NCI-H82 treated with DMSO at 0.1 percent for 48 hours (cell line): ENCODE measurements around the gene MIEF1.

Experiments used
- DNase-seq: peaks from one replicate; lab custom pipeline; 2025; ENCODE audit not compliant: unreplicated experiment; lab: John Stamatoyannopoulos, UW

Gene MIEF1

GRCh38 chr22:39556970-39557841 lies 55.1 kb downstream of the MIEF1 start:
- DNase-seq: no peak

GRCh38 chr22:39558254-39558727 lies 56.2 kb downstream of the MIEF1 start:
- DNase-seq: no peak

- DNase-seq: no peak
Observed at GRCh38 chr22:39558950-39559349, 56.9 kb downstream of the MIEF1 start.

GRCh38 chr22:39559456-39560105 lies 57.5 kb downstream of the MIEF1 start:
- DNase-seq: no peak

GRCh38 chr22:39560127-39560526 lies 58.0 kb downstream of the MIEF1 start:
- DNase-seq: no peak

GRCh38 chr22:39562839-39563489 lies 60.9 kb downstream of the MIEF1 start:
- no peak for DNase-seq

- DNase-seq: no peak
Observed at GRCh38 chr22:39563571-39564428, 61.7 kb downstream of the MIEF1 start.

GRCh38 chr22:39565414-39565944 lies 63.4 kb downstream of the MIEF1 start:
- DNase-seq: no peak

- DNase-seq: no peak
Observed at GRCh38 chr22:39567135-39567946, 65.3 kb downstream of the MIEF1 start.
